Retina (tissue), 1 donor: ENCODE measurements around the gene CDC42BPB.

ENCODE experiments used
- DNase-seq: peaks from one replicate; pipeline ENCODE4 v3.0.0-alpha.2; 2016

Gene CDC42BPB

DNA sequence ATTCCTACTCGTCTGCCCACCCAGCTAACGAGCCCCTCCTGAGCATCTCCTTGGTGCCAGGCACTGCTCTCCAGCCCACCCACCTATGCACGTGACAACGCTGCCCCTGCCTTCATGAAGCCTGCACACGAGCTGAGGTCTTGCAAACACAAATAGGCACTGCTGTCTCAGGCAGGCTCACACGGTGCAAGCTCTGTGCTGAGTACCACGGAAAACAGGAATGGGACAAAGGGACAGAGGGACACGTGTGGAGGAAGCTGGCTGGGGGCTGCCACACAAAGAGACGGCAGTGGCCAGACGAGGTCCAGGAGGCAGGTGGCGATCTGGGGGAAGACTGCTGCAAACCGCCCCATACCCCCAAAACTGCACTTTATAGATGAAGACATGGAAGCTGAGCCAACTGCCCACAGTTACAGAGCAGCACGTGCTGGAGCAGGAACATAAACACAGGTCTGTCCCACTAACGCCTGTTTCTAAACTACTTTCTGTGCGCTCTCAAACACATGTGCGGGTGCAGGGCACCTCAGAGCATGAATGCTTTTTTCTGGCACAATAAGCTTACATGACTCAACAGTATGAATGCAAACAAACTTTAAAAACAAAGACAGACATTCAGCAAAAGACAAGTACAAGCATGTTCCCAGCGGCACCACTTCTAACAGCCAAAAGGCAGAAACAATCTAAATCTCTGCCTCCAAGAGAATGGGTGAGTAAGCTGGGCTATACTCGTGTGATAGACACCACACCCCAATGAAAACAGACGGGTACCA is 70.4 kb downstream of the CDC42BPB start:
- DNase-seq = no peak

DNA sequence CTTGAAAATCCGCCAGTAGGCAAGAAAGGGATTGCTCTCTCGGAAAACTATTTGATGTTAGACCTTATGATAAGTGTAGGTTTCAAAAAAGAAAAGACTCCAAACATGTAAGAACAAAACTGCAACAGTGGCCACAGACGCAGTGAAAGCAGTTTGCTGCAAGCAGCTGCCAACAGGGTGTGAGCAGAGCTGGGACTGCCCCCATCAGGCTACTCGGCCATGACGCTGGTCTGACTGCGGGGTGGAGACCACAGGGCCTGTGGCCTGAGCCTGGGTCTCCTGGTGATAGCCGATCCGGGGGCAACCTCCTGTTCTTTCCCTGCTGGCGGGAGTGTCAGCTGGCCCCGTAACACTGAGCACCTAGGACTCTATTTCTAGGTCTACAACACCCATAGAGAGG is 71.7 kb downstream of the CDC42BPB start:
- DNase-seq = no peak

DNA sequence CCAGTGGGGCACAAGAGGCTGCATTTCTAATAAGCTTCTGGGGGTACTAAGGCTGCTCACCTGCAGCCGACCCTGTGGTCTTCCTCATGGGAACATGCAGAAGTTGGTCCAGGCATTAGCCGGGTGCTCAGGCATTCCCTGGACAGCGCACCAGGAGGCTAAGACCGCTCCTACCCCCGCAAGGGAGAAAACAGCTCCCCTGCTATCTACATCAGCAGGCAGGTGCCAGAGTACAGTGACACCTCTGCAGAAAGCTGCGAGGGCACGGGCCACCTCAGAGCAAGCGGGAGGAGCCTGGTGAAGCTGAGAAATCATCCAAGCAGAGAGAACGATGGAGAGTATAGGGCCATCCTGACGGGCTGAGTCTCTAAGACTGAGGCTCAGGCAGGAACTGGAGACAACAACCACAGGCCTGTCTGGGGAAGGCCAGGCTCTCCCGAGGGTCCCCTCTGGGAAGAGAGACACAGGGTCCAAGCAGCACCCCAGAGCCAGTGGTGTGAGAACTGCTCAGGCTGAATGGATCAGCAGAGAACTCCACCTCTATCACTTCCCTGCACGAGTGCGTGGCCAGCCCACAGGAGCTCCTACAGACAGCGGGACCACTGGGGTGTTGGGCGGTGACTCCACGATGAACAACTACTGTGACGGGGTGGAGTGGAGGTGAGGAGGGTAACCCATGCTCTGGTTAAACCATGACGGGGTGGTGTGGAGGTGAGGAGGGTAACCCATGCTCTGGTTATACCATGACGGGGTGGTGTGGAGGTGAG is 72.8 kb downstream of the CDC42BPB start:
- DNase-seq = no peak

DNA sequence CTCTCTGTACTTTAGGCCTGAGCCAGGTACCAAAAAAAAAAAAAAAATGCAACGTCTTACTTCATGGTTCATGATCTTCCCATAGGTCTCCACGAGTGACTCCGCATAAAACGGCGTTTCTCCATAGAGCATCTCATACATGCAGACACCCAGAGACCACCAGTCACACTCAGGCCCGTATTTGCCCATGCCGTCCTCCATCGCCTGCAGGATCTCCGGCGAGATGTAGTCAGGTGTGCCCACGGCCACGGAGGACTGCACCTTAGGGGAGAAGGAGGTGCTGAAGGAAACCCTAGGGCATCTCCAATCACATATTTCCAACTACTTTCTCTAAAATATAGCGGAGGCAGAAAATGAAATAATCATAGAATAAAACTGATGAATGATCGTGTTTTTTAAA is 73.9 kb downstream of the CDC42BPB start:
- no peak for DNase-seq

DNA sequence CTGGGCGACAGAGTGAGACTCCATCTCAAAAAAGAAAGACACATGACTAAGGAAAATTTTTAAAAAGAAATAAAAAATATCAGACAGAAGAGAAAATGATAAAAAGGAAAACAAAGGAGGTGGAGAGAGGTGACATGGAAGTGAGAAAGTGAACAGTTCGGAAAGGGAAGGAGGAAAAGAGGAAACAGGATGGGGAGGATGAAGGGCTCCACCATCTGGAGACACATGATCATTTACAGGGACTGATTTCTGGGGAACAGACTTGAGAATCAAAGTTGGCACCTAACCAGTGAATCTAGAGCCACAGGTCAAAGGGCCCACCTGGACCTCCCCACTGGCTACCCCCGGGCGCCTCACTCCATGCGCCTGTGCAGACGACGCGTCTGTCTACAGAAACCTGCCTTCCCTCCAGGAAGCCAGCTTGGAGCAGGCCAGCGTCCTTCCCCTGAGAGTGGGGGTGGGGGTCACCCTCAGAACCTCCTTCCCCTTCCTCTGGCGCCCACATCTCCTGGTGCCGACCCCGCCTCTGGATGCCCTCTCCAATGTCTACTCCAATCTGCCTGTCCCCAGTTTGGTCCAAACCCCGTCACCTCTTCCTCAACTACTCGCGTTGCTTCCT is 74.4 kb downstream of the CDC42BPB start:
- no peak for DNase-seq

DNA sequence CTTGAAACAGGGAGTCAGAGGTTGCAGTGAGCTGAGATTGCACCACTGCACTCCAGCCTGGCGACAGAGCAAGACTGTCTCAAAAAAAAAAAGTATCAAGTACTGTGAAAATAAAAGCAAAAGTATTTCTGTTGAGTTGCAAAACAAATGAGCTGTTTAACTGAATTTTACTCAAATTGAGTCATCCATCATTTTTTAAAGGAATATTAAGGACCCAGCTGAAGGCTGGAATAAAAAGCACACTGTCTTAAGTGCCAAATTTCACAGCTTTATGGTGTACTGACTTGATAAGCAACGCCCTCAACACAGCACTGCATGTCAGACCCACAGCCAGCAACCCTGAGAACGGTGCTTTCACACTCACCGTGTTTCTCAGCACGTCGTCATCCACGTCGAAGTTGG is 76.9 kb downstream of the CDC42BPB start:
- DNase-seq = no peak

DNA sequence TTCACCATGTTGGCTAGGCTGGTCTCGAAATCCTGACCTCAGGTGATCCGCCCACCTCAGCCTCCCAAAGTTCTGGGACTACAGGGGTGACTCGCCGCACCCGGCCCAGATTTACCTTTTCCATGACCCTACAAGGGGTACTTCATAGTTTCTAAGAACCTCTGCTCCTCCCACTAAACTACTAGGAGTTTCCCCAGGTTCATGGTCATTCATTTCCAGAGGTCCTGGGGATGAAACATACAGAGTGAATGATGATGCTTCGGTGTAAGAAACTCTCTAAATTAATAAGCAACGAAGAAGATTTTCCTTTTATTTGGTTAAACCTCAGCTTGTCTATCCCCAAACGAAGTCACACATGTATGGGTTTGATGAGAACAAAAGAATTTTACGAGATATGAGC is 77.9 kb downstream of the CDC42BPB start:
- no peak for DNase-seq

DNA sequence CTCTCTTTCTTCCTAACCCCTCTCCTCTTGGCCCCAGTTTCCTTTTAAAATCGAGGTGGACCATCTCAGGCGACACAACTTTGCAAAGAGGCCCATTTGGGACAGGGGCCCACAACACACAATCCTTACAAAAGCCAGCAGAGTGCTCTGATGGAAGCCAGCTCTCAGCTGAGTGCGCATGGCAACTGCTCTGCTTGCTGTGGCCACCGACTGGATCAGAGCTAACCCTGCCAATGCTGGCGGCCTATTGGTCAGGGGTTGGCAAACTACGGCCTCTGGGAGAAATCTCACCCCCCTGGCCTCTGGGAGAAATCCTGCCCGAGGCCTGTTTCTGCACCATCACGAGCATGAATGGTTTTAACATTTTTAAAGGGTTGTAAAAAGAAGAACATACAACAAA is 79.9 kb downstream of the CDC42BPB start:
- no peak for DNase-seq

DNA sequence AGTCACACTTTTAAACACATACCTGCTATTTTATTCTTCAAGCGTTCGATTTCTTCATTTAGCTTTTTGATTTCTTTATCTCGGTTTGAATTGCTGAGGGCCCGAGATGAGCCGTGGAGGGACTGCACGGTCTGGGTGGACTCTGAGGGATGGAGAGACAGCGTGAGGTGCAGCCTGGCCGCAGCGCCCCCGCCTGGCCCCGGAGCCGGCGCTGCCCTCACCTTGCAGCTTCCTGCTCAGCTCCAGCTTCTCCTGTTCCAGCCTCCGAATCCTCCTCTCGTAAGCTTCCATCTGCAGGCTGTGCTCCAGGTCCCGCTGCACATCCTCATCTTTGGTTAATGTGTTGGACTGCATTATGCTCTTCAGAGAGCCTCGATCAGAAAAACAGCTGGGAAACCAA is 81.7 kb downstream of the CDC42BPB start:
- DNase-seq = no peak

DNA sequence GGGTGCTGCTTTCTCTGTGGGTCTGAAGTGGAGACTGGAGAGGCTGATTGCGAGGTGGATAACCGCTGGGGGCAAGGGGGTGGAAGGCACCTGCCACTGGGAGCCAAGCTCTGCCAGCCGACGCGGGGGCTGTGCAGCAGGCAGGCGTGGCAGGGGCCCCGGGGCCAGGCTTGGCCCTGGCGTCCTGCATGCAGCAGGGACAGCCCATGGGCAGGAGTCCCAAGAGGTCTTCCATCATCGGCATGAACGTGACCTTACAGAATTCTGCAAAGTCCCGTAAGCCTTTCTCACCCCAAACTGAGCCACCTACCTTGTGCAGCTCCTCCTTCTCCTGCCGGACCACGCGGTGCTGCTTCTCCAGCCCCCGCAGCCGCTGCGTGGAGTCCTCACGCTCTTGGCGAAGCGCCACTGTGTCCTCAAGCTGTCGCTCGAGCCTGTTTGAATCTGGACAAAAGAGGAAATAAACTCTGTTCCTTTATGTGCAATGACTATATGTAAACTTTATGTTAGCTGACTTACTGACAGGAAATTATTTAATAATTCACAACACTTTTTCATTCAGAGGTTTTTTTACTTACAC is 83.6 kb downstream of the CDC42BPB start:
- no peak for DNase-seq

DNA sequence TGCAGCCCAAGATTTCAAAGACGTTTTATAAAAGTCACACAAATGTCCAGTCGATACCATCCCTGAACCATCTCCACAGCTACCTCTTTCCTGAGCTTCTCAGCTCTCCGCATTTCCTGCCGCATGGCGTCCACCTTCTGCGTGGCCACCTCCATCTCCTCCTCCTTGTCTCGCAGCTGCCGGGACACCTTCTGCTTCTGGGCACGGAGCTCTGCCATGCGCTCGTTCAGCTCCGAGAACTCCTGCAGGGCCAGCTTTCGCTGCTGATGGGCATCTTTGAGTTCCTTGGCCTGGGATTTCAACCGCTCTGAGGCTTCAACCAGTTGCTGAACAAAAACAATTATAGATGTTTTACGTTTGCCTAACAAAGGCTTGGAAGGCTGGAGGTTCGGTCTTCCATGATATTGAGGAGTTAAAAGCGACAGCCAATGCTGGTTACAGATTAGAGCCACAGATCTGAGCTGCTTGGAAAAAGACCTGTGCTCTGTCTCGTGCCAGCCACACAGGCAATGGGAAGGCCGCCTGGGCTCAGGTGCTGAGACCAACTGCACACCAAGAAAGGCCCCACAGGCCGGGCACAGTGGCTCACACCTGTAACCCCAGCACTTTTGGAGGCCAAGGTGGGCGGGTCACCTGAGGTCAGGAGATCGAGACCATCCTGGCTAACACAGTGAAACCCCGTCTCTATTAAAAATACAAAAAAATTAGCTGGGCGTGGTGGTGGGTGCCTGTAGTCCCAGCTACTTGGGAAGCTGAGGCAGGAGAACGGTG is 85.3 kb downstream of the CDC42BPB start:
- no peak for DNase-seq

DNA sequence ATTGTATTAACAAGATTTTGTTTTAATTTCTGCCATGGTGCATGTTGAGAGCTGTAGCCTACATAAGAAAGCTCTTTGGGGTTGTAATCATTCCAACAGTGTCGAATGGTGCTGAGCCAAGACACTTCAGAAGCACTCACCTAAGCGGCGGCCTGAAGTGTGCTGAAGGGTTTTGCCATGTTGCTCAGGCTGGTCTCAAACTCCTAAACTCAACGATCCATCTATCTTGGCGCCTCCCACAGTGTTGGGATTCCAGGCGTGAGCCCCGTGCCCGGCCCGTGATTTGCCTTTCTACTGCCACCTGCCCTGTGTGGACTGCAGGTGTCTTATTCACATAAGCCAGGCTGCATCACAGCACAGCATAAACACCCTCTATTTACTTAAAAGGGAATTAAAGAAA is 86.0 kb downstream of the CDC42BPB start:
- DNase-seq = no peak

DNA sequence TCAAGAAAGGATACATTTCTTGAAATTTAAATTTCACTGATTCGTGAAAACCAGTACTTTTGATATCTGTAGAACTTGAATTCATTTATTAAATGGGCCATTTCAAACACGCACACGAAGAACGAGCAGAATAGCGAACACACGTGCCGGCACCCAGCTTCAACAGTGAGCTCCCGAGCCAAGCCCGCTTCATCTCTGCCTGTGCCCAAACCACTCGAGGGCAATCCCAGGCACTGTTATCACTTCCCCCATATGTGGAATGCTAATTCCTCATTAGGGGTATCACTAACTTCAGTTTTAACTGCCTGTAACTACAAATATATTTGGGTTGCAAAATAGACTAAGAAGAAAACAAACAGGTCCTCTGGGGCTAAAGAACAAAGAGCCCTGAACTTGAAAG is 86.9 kb downstream of the CDC42BPB start:
- no peak for DNase-seq

DNA sequence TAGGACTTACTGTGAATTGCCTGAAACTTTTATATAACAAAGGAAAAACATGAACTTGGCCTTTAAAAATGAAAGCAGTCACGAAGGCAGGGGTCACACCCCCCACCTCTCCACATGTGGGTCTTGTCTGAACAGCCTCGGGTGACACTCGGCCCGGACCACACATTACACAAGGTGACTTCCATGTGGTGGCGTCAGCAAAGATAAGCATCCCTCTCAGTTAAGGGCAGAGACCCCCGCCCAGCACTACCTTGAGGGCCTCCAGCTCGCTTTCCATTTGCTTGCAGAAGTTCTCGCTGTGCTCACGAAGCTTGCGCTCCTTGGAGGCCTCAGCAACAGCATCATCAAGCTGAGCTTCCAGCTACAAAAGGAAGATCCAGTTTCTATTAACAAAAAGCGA is 87.4 kb downstream of the CDC42BPB start:
- DNase-seq = no peak

DNA sequence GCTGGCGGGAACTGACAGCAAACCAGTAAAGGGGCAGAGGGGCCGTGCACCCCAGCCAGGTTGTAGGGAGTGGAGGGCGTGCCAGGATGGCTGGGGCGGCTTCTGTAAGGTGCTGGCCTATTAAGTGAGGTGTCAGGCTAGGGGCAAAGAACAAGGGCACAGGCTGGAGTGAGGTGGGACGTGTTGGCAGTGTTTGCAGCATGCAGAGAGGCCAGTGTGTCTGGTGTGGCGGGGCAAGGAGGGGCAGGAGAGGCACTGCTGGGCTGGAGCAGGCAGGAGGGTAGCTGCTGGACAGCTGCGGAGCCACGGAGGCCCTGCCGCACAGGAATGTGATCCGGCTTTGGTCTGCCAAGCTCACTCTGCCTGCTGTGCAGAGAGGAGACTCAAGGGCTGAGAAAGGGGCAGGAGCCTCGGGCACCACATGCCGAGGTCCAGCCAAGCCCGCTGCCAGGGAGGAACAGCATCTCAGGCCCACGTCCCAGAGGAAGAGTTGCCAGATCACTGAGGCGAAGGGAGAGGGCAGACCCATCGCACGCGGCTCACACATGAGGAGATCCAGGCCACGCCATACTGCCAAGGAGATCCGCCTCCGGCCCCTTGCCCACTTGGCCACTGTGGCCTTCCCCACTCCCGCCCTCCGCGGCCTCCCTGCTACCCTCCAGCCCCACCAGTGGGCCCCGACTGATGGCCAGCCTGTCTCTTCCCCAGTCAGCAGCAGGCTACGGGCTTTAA is 88.1 kb downstream of the CDC42BPB start:
- no peak for DNase-seq

DNA sequence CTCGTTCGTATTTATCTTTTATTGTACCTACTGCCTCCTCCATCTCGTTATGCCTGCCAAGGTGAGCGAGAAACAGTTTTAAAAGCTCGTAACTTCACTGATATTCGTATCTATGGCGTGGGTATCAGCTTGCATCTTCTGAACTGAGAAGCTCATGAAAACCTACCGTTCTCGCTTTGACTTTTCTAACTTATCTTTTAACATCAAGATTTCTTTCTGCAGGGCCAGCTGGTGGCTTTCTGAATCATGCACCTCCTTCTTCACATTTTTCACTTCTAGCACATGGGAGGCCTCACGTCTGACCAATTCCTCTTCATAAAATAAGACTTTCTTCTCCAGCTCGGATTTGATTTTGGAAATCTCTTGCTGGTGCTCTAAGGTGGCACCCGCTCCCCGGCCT is 89.0 kb downstream of the CDC42BPB start:
- no peak for DNase-seq

DNA sequence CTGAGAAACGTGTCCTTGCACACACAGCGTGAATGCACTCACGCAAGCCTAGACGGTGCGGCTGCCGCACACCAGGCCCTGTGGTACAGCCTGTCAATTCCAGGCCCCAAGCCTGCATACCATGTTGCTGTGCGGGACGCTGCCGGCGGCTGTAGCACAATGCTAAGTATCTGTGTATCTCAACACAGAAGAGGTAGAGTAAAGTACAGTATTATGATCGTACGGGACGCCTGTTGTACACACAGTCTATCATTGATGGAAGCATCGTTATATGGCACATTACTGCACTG is 89.9 kb downstream of the CDC42BPB start:
- DNase-seq = no peak

DNA sequence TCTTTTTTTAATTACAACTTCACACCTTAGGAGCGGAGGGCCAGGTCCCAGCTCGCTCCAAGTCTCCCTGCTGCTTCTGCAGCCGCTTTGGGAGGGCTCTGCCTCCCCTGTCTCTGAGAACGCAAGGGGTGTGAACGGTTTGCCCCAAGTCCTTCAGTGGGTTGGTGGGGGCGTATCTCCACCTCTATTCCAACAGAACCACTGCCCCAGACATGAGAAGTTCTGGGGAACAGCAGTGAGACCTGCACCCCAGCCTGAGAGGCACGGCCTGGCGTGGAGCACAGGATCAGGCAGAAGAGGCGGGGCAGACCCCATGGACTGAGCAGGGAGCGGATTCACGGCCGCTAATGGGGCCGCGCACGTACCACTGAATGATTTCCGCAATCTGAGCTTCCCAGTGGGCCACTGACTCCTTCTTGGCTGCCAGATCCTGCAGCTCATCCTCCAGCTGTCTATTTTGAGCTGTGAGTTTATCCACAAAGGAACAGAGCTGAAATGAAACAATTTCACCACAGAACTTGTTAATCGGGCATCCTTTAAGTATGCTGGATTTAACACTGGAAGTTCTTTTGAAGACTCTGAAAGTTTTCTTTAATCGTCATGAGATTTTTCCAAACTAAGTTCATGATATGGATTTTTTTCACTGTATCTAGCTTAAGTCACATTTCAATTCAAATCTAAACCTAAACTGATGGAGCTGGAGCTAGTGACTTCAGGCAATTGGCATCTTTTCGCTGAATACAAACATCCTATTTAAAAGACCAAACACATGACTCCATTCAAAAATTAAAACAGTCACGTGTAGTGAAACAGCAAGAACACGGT is 90.5 kb downstream of the CDC42BPB start:
- DNase-seq = no peak

DNA sequence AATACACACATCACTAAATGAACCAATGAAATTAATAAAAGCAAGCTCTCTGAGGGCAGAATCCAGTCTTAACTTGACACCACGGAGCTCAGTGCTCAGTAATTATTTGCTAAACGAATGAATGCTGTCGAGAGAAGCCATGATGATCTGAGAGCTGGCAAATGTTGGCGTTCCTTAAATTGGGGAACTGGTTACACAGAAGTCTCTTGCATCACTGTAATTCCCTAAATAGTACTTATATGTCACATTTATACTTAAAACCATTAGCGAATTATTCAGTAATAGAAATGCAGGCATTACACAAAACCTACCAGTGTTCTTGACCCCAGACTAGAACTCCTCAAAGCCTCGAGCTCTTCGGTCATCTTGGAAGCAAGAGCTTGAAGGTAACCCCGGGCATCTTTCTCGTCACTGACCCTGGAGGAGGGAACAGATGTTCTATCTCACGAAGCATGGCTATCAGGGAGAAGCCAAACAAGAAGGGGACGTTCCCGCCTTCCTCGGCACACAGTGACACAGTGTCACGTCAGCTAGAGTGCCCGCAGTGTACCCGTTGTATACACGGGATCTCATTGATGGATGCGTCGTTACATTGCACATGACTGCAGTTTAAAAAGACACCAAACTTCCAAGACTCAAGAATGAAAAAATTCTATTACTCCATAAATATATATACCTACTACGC is 91.2 kb downstream of the CDC42BPB start:
- no peak for DNase-seq

DNA sequence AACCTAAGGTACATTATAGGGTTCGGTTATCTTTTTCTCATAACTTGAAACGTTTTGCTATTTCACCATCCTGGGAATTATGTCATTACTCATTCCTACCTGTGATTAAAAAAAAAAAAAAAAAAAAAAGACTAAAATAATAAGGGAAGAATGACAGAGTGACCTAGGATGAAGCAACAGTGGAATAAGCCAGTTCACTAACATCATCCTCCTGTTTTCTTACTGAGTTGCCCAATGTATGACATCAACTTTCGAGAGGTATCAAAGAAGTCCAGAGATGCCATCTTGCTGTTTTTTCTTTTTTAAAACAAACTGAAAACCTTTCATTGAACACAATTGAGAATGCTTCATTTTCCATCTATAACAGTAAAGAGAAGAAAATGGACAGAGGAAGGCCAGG is 92.1 kb downstream of the CDC42BPB start:
- no peak for DNase-seq

DNA sequence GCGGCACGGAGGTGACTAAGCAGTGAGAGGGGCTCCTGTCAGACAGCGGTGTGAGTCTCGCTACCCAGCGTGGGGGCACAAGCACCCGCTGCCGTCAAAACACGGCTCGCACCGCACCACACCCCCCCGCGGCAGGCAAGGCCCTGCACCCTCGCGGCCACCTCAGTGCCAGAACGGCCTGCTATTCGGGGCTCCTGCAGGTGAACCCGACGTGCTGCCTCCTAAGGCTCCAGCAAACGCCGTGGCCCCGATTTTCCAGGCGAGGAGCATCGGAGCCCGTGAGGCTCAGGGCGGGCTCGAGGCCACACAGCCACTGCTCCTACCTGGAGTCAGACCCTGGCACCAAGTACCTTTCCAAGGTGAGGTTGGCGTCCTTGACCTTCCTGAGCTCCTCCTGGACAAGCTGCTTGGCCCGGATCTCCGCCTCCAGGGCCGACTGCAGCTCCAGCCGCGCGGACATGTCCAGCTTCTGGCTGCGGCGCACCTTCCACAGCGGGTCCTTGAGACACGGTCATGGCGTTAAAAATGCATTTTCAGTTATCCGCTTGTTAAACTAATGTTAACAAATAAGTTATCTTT is 93.1 kb downstream of the CDC42BPB start:
- DNase-seq = no peak
